Neutrophil (primary cell): Measurements from ENCODE around the gene IFNA10.
"Not testable (repeated sequence)": the region's sequence is repeated elsewhere in the genome, so short reads cannot be mapped to it uniquely, and the experiment has no call there.

Source experiments
- H3K27ac ChIP-seq: fragments of 200-600 bp; sonication (generic); 2 replicates; pipeline ENCODE4 v1.5.1; 2016; ENCODE audit warnings: mild to moderate bottlenecking, moderate library complexity
- H3K27me3 ChIP-seq: fragments of 200-600 bp; sonication (generic); 2 replicates; pipeline ENCODE4 v1.6.0; 2016; ENCODE audit warnings: mild to moderate bottlenecking
- H3K36me3 ChIP-seq: fragments of 200-600 bp; sonication (generic); 2 replicates; pipeline ENCODE4 v1.5.1; 2017
- H3K4me1 ChIP-seq, 2 experiments: fragments of 200-600 bp in 1 of 2; sonication (generic) in 1 of 2; 1 replicate in 1 of 2; 2 replicates in 1 of 2; pipeline versions ENCODE4 v1.5.1 to v1.6.1; 2013 to 2016; ENCODE audit warnings: low read depth in 1 of 2, low read length in 1 of 2, mild to moderate bottlenecking in 1 of 2, moderate library complexity in 1 of 2; ENCODE audit not compliant: control insufficient read depth in 1 of 2, insufficient read depth in 1 of 2
- H3K4me3 ChIP-seq, 2 experiments: fragments of 200-600 bp in 1 of 2; sonication (generic) in 1 of 2; 1 replicate in 1 of 2; 2 replicates in 1 of 2; pipeline ENCODE4 v1.5.1; 2013 to 2016; ENCODE audit warnings: low read depth in 1 of 2, low read length in 1 of 2, mild to moderate bottlenecking in 1 of 2, moderate library complexity in 1 of 2
- H3K9me3 ChIP-seq: fragments of 200-600 bp; sonication (generic); 2 replicates; pipeline ENCODE4 v1.5.1; 2016
- TF ChIP-seq, protein P1 (sequence below): fragments of 200-600 bp; sonication (generic); IDR thresholded peaks from 2 replicates; pipeline ENCODE4 v1.5.1; 2016; ENCODE audit warnings: antibody characterized with exemption

IFNA10 gene

GRCh38 chr9:21194867-21195776 lies 11.8 kb downstream of the IFNA10 start:
- H3K4me3 ChIP-seq, H3K27me3 ChIP-seq, H3K36me3 ChIP-seq, H3K4me1 ChIP-seq, H3K9me3 ChIP-seq: not testable (repeated sequence)
- peak overlapping the region; percentile 53 for H3K27ac ChIP-seq
- TF ChIP-seq, protein P1, sequence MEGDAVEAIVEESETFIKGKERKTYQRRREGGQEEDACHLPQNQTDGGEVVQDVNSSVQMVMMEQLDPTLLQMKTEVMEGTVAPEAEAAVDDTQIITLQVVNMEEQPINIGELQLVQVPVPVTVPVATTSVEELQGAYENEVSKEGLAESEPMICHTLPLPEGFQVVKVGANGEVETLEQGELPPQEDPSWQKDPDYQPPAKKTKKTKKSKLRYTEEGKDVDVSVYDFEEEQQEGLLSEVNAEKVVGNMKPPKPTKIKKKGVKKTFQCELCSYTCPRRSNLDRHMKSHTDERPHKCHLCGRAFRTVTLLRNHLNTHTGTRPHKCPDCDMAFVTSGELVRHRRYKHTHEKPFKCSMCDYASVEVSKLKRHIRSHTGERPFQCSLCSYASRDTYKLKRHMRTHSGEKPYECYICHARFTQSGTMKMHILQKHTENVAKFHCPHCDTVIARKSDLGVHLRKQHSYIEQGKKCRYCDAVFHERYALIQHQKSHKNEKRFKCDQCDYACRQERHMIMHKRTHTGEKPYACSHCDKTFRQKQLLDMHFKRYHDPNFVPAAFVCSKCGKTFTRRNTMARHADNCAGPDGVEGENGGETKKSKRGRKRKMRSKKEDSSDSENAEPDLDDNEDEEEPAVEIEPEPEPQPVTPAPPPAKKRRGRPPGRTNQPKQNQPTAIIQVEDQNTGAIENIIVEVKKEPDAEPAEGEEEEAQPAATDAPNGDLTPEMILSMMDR: peak; percentile 63

GRCh38 chr9:21187487-21187886 lies 19.5 kb downstream of the IFNA10 start, which contains the start of gene IFNA4:
IFNA4 (minus strand) TSS chr9:21187587; CDS start chr9:21187531, 56 bp downstream.
- not testable (repeated sequence) for H3K27me3 ChIP-seq, H3K27ac ChIP-seq, H3K4me1 ChIP-seq, H3K9me3 ChIP-seq, H3K36me3 ChIP-seq, H3K4me3 ChIP-seq

GRCh38 chr9:21182810-21183736 lies 23.9 kb downstream of the IFNA10 start:
- not testable (repeated sequence) for H3K9me3 ChIP-seq, H3K4me3 ChIP-seq, H3K27me3 ChIP-seq, H3K4me1 ChIP-seq, H3K36me3 ChIP-seq, H3K27ac ChIP-seq
- TF ChIP-seq, protein P1: peak; percentile 35

DNA sequence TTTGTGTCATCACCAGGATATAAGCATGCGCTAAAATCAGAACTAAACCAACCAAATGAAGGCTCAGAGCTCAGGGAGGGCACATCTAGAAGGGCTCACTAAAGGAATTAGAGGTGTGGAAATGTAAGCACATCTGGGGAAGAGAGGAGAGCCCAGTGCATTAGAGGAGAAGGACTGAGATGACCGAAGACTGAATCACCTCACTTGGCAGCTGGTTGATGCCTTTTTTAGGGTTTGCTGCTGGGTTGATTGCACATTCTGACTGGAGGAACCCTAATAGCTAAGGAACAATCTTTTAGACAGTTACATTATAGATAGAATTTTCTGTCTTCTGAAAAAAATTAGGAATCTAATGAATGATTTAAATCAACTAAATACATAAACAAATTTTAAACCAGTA lies 32.3 kb downstream of the IFNA10 start:
- Histone ChIP-seq H3K36me3 (no peaks in the 10 kb centered on the region), H3K9me3 (no peaks in the 10 kb centered on the region), H3K27me3 (no peaks in the 10 kb centered on the region), H3K27ac (no peak overlapping the region), H3K4me3 (no peak overlapping the region), H3K4me1 (no peaks in the 10 kb centered on the region)
- TF ChIP-seq, protein P1: no peak

DNA sequence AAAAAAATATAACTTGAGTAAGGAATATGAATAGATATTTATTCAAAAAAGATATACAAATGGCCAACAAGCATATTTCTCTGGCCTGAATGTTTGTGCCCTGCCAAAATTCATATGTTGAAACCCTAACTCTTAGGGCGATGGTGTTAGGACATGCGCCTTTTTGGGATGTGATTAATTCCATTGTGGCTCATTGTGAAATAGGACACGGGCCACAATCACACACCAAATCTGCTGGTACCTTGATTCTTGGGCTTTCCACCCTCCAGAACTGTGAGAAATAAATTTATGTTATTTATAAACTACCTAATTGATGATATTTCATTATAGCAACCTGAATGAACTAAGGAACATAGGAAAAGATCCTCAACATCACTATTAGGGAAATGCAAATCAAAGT lies 34.8 kb downstream of the IFNA10 start:
- no peaks in the 10 kb centered on the region for H3K4me1 ChIP-seq
- H3K27ac ChIP-seq: no peak overlapping the region
- no peaks in the 10 kb centered on the region for H3K27me3 ChIP-seq
- TF ChIP-seq, protein P1: no peak
- H3K9me3 ChIP-seq: no peaks in the 10 kb centered on the region
- H3K36me3 ChIP-seq: no peaks in the 10 kb centered on the region
- H3K4me3 ChIP-seq: no peak overlapping the region
